ENCODE measurements around the gene ARHGAP25.

Gene ARHGAP25

GRCh38 chr2:68734688-68735525, at the start of gene ARHGAP25:
ARHGAP25 (plus strand) TSS chr2:68734811; CDS start chr2:68735200, 389 bp downstream.
- no peak for DNase-seq (ENCODE audit: low spot score)

GRCh38 chr2:68686178-68686577, 48.4 kb upstream of the ARHGAP25 start:
- no peak for DNase-seq (ENCODE audit: low spot score)

GRCh38 chr2:68687018-68687417, 47.6 kb upstream of the ARHGAP25 start:
- no peak for DNase-seq (ENCODE audit: low spot score)

GRCh38 chr2:68689553-68690537, 44.8 kb upstream of the ARHGAP25 start:
- no peak for DNase-seq (ENCODE audit: low spot score)

GRCh38 chr2:68690851-68691250, 43.8 kb upstream of the ARHGAP25 start:
- no peak for DNase-seq (ENCODE audit: low spot score)

GRCh38 chr2:68692511-68692910, 42.1 kb upstream of the ARHGAP25 start:
- DNase-seq (ENCODE audit: low spot score): no peak

- DNase-seq (ENCODE audit: low spot score): no peak
Measured at GRCh38 chr2:68693951-68694350, 40.7 kb upstream of the ARHGAP25 start.

- DNase-seq (ENCODE audit: low spot score): peak; percentile 17
Measured at GRCh38 chr2:68695971-68696370, 38.6 kb upstream of the ARHGAP25 start.

- no peak for DNase-seq (ENCODE audit: low spot score)
Measured at GRCh38 chr2:68696554-68696953, 38.1 kb upstream of the ARHGAP25 start.

GRCh38 chr2:68698567-68699377, 35.8 kb upstream of the ARHGAP25 start:
- no peak for DNase-seq (ENCODE audit: low spot score)

GRCh38 chr2:68700560-68700959, 34.1 kb upstream of the ARHGAP25 start:
- no peak for DNase-seq (ENCODE audit: low spot score)

GRCh38 chr2:68706637-68707036, 28.0 kb upstream of the ARHGAP25 start:
- no peak for DNase-seq (ENCODE audit: low spot score)

- DNase-seq (ENCODE audit: low spot score): no peak
Measured at GRCh38 chr2:68708629-68709028, 26.0 kb upstream of the ARHGAP25 start.

- peak; percentile 56 for DNase-seq (ENCODE audit: low spot score)
Measured at GRCh38 chr2:68709421-68709911, 25.1 kb upstream of the ARHGAP25 start.

- DNase-seq (ENCODE audit: low spot score): no peak
Measured at GRCh38 chr2:68710336-68710735, 24.3 kb upstream of the ARHGAP25 start.

GRCh38 chr2:68710756-68711155, 23.9 kb upstream of the ARHGAP25 start:
- no peak for DNase-seq (ENCODE audit: low spot score)

GRCh38 chr2:68714866-68715265, 19.7 kb upstream of the ARHGAP25 start:
- no peak for DNase-seq (ENCODE audit: low spot score)

GRCh38 chr2:68715353-68716041, 19.1 kb upstream of the ARHGAP25 start:
- peak; percentile 65 for DNase-seq (ENCODE audit: low spot score)

GRCh38 chr2:68716604-68717304, 17.9 kb upstream of the ARHGAP25 start:
- DNase-seq (ENCODE audit: low spot score): no peak

- DNase-seq (ENCODE audit: low spot score): no peak
Measured at GRCh38 chr2:68717305-68717661, 17.3 kb upstream of the ARHGAP25 start.

- DNase-seq (ENCODE audit: low spot score): no peak
Measured at GRCh38 chr2:68719912-68720311, 14.7 kb upstream of the ARHGAP25 start.
